Kasumi-1 (cell line): Measurements from ENCODE around the gene IQSEC1.

Source experiments
- DNase-seq, 2 experiments: peaks; one replicate each; lab custom pipeline; 2025; lab: John Stamatoyannopoulos, UW

IQSEC1 gene

DNA sequence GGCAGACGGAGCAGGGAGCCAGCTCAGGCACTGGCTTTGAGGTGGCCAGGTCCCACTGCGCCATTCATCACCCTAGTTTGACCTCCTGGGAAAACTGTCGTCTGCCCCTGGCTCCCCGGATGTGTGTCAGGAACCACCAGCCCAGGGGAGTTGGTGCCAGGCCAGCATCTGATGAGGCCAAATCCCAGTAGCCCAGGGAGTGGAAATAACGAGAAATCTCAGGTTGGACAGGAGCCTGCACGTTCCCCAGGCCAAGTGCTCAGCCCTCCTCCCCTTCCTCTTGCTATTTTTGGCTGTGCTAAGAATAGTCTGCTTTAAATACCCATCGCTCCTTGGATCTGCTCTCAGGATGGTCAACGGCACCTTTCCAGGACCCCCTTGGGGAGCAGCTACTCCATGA, 138.8 kb downstream of the IQSEC1 start:
- DNase-seq: no peak

DNA sequence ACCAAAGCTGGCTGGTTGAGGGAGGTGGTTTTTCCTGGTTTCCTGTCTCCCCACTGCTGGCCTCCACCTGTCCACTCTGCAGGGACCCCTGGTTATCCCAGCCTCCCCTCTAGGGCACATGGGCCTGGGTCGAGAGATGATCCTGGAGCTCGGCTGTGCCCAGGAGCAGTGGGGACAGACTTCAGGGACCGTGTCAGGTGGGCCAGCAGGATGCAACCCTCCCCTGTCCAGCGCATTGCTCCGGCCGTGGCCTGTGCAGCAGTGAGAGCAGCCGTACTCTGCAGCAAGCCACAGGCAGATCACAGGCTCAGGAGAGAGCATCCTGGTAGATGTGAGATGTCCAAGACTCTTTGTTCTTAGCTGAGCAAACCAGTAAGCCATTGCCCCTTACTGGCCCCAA, 139.3 kb downstream of the IQSEC1 start:
- no peak for DNase-seq

DNA sequence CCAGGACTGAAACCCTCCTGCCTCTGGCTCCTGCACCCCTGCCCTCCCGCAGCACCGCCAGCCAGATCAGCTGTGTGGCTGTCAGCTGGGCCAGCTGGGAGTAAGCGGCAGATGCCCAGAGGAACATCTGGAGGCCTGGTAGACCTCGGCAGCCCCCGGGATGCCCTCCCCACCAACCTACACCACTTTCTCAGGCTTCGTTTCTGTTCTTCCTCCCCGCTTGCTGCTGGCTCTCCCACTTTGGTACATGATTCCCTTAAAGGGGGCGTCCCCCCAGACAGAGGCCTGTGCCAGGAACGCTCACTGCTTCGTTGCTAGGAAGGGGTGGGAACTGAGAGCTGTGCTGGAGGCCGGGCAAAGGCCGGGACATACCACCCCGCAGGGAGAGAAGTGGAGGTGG, 140.5 kb downstream of the IQSEC1 start:
- no peak for DNase-seq

DNA sequence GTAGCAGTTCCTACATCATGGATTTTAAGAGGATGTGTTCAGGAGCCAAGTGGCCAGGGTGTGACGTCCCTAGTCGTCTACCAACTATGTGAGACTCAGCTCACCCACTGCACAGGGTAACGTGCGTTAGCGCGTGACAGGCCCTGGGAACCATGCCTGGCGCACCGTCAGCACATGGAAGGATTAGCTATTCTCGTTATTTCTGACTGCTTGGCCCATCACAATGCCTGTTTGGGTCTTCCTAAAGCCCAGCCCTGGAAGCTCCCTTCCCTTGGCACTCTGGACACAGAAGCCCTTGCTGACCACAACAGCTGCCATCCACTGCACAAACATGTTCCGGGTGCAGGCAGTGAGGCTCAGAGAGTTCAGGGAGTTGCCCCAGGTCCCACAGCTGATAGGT, 140.9 kb downstream of the IQSEC1 start:
- DNase-seq: no peak

DNA sequence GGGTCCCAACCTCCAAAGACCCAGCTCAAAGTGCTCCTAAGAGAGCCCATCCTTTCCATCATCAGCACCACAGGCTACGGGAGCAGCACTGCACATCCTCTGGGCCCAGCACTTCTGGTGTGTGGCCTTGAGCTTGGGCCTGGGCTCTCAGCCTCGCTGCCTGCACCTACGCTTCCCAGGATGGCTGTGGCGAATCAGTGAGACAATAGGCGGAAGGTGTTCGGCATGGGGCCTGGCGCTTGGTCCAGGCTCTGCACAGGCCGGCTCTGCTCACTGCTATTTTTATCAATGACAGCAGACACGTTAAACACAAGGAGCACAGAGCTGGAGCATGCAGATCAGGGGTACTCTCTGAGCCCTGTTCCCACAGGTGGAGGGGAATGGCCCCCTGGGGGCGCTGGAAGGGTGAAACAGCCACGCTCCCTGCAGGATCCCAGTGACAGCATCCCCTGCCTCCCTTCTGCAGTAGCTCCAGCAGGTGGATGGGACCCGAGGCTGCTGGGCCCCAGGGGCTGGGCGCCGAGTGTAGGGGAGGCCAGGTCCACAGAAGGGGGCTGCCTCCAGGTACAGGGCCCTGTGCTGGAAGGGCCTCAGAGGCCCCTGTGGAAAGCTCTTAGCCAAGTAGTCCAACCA, 141.8 kb downstream of the IQSEC1 start:
- DNase-seq: no peak

DNA sequence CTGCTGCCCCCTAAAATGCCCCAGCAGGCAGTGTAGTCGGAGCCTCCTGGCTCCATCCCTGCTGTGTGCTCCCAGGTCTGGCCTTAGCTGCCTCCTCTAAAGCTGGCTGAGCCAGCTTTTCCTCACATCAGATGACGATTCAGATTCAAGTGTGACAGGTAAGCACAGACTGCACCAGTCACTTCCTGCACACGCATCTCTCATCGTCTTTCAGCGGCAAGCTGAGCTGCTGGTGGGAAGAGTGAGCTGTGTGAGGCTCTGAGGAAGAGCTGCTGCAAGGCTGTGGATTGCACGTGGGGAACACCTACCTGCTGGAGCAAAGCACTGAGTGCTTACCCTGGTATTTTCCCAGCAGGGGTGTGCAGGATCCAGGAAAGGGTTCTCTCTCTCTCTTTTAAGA, 143.4 kb downstream of the IQSEC1 start:
- DNase-seq: no peak

DNA sequence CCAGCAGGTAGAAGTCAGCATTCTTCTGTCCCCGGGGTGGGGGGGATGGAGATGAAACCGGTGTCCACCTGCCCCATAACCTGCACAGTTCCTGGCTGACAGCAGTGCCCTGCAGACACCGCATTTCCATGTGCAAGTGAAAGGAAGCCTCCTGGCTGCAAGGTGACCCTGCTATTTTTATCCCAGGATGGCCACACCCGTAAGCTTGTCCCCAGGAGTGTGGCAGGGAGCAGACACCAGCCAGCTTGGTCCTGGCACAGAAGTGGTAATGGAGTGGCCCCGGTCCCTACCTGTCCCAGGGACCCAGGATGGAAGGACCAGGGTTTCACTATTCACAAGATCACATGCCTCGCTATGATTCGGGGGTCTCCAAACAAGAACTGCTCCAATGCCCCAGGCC, 146.6 kb downstream of the IQSEC1 start:
- DNase-seq: no peak

DNA sequence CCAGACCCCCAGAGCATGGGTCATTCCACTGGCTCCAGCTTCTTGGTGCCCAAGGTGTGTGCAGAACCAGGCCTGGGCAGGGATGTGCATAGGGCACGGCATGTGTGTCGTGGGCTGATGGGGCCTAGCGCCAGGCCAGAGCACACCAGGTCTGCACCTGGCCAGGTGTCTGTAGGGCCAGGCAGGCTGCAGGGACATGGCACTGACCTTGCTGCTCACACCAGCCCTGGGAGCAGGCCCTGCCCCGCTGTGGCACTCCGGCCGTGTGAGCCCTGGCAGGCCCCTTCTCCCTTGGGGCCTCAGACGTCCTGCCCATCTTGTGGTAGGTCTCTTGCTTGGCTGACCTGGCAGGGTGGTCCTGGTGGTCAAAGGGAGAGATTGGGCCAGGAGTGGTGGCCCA, 147.6 kb downstream of the IQSEC1 start:
- DNase-seq: no peak

DNA sequence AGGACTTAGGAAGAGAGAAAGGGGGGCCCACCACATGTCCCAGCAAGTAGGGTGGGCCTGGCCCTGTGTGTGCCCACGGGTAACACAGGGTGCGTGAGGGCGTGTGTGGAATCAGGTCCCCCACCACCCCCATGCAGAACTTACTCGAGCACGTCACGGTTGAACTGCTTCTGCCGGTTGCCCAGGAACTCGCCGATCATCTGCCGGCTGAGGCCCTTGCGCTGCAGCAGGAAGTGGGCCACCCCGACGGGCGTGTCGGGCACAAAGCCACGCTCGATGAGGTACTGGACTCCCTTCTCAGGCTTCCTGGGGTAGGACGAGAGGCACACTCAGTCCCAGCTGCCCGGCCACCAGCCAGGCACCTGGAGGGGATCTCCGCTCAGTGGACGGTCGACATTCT, 148.8 kb downstream of the IQSEC1 start:
- DNase-seq: no peak

DNA sequence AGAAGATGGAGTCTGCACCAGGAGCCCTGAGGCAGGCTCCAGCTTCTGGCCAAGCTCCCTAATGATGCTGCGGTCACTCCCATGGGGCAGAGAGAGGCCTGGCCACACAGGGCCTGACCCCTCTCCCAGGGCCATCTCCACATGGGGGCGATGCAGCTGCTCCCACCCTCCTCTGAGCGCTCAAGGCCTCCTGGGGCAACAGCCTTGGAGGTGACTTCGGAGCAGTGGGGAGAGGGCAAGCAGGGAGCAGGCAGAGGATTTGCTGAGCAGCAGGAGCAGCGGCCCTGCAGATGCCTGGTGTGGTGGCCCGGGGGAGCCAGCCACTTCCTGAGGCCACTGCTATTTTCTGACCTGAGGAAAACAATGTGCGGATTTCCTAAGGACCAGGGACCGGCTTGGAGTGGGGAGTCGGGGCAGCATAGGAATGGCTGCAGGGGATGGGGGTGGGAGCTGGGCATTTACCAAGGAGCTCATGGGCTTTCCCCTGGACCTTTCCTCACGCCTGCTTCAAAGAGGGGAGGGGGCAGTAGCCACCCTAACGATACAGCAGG, 150.3 kb downstream of the IQSEC1 start:
- DNase-seq: no peak

DNA sequence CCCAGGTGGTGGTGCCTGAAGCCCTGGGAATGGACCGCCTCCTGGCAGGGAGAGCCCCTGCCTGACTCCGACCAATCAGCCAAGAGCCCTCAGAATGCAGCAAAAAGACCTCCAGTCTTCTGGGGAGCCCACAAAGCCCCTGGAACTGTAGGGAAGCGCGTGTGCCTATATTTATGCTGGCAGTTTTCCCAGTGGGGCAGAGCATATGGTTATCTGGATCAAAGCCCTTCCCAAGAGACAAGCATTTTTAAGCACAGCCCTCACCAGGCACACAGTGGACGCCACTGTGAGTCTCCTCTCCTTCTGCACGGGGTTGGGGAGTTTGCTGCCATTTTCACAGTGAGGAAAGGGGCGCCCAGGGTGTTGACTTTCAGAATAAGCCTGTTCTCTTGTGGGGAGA, 150.9 kb downstream of the IQSEC1 start:
- DNase-seq: no peak

DNA sequence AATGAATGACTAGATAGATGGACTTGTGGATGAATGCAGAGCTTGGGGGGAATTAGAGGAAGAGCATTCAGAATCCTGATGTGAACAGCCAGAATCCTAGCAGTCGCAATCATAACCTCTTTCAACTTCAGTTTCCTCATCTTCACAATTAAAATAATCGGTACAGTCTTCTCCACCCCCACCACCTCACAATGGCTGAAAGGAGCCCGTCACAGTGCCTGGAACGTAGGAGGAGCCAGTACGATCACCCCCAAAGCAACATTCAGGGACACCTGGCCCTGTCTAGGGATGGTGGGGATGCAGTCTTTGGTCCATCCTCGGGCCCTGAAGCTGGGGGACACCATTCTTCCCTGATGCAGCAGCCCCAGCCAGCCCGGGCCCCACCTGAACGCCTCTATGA, 151.5 kb downstream of the IQSEC1 start:
- DNase-seq: no peak

DNA sequence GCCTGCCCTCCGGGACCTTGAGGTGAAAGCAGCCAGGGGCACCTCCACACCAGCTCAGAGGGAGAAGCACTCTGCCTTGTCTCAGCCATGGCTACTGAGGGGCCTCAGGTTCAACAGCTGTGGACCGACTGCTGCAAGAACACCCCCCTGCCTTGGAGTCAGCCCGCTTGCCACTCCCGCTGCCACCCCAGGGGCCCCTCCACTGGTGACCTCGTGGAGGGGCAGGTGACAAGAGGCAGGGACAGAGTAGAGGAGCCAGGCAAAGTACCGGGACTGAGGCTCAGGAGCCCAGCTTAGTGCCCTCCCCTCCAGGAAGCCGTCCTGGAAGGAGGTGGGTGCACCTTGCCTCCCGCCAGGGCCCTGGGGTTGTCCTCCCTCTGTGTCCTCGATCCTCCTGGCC, 152.3 kb downstream of the IQSEC1 start:
- DNase-seq: no peak

DNA sequence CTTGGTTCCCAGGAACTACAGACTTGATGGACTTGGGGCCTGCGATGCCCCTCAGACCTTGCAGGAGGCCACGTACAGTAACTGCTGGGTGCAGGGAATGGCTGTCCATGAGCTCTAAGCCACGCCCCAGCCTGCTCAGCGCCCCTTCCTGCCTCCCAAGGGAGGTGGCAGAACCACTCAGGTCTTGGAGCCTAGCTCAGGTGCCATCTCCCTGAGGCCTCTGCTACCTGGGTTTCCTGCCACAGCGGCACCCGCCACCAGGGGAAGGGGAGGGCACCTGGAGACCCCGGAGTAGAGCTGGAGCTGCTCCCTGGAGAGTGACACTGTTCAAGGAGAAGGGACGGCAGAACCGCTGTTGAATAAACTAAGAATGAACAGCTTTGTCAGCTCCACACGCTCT, 154.0 kb downstream of the IQSEC1 start:
- no peak for DNase-seq

DNA sequence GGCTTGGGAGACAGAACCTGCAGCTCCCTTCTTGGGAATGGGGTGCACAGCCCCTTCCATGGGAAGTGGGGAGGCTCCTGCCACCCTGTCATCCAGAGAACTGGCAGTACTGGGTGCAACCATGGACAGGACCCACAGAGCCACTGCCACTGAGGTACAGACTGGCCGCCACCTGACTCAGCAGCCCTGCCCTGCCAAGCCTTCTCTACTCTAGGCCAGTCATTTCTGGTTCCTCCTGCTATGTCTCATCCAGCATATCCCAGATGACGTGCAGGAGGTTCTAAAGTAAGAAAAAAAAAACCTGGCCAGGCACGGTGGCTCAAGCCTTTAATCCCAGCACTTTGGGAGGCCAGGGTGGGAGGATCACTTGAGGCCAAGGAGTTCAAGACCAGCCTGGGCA, 155.0 kb downstream of the IQSEC1 start:
- DNase-seq: no peak

DNA sequence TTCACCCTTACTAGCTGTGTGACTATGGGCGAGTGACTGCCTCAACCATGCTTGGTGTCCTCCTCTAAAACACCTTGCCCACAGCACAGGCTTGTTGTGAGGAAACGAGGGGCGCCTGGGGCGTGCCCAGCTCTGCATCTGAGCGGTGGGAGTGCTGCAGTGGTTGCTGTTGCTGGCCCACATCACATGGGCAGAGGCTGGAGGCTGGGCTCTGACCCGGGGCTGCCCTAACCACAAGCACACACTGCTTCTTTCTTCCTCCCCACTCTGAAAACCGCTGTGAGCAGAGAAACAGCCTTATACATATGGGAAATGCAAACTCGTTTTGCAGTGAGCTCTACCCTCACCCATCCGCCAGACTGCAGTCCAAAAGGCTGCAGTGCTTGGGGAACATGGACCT, 157.1 kb downstream of the IQSEC1 start:
- DNase-seq: peak; percentile 25

DNA sequence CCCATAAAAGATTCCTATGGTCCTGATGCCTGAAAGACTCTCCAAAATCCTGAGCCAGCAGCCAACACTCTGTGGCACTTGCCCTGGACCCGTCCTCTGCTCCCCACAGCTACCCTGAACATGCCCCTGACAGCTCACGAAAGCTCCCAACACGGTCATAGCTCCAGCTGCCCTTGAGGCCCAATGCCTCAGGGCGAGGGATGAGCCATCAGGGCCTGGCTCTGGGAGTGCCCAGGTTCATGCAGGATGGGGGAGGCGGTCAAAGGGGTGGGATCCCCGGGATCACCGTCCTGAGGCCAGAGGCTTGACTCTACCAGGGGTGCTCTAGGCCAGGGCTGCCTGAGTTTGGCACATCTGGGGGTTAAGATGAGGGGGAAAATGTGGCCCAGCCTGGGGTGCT, 159.1 kb downstream of the IQSEC1 start:
- no peak for DNase-seq

DNA sequence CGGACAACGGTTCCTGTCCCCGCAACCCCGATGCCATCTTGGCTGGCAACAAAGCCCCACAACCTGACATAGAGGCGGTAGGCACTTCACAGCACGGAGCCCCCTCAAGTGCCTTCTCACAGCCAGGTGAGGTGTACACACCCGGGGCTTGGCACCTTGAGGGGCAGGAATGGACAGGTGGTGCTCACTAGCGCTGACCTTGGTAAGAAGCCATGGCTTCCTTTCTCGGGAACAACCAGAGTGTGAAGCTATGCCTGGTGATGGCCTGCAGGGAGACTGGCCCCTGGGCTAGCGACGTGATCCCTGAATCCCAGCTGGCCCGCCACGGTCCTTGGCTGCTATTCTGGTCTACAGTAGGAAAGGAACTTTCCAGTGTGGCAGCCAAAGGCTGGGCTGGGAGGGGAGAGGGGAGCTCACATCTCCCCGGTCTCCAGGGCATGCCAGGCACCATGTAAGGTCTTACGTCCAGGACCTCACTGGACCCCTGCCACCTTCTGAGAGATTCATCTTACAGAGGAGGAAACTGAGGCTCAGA, 161.3 kb downstream of the IQSEC1 start:
- DNase-seq: no peak

DNA sequence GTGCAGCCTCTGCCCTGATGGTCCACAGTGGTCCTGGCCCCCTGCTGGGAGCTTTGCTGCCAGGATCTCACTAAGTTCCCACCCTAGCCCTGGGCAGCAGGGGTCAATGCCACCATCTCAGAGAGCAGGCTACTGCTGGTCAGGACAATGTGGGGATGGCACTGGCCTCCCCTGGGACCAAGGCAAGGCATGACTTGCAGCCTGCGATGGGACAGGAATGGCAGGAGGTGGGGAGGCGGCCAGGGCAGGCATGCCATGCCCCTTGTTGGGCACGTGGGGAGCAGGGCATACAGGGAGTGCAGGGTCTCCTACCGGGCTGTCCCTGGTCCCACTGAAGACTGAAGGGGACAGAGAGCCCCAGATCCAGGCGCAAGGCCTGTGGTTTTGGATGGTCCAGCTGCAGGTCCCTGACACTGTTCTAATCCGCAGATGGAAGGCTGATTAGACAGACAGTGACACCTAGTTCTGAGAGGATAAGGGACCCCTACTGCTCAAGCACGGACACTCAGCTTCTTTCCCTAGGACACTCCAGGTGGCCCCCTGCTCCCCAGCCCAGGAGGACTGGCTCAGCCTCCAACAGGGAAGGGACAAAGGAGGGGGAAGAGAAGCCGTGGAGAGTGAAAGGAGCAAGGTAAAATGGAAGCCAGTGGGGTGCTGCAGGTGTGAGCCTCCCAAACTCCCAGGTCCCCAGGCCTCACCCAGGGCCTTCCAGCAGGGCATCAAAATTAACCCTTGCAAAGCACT, 162.7 kb downstream of the IQSEC1 start:
- no peak for DNase-seq

DNA sequence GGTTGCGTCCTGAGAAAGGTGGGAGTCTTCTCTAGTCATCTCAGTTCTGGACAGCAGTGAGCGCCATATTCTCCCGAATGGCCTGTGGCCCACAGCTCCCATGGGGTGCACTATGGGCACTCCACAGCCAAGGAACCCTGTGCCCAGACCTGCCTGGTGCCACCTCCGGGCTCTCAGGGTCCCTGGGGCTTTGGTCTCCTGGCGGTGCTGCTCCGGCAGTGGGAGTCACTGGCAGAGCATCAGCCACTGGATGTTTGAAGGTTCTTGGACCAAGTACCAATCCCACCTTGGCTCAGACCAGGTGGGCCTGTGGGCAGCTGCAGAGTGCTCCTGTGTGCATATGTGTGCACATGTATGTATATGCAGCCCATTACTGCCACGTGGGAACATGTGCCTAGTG, 163.5 kb downstream of the IQSEC1 start:
- no peak for DNase-seq

DNA sequence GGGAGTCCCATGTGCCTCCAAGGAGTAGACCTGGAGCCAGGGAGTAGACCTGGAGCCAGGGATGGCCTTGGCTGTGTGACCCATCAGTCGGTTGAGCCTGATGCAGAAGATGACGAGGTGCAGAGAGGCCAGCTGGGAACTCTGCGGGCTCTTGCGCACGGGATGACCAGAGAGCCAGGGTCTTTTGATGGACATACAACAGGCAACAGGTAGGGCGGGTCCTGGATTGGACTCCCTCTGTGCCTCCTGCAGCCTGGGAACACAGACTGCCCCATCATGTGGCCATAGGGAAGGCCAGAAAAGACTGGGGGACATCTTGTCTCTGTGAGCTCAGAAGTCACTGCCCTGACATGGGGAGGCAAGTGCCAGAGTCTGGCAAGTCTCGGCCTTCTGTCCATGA, 164.4 kb downstream of the IQSEC1 start:
- no peak for DNase-seq

DNA sequence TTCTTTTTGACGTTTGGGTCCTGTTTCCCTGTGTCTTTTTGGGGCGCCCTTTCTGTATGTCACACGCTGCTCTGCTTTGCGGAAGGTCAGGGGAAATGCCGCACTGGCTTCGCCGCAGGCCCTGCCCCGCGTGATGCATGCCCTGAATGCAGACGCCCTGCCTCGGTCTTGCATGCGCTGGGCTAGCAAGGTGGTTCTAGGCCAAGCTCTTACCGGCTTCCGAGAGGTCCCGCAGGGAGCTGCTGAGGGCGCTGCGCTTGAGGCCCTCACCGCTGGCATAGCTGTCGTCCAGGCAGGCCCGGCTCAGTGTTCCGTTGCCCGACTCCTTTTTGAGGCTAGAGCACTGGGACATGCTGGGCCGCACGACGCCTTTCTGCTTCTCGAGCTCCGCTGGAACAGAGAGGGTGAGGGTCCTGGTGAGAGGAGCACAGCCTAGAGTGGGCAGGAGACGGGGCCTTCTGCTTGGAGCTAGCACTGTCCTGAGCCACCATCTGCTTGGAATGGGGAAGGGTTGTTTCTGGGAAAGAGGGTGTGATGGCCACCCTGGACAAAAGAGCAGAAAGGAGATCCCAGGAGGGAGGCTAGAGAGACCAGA, 165.0 kb downstream of the IQSEC1 start:
- DNase-seq: no peak

DNA sequence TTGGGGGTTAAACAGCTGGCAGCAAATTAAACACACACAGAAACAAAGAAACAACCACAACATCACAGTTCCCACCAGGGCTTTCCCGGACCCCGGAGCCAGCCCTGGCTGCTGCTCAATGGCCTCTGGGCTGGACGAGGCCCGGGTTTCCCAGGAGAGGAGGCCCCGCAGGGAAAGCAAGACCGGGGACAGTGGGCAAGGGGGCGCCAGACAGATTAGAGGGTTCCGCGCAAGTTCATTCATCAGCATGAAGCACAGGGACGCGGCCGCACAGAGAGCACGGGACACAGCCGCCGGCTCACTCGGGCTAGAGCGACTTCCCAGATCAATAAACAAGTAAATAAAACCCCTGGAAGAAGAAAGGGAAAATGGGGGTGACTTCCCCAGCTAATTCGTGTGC, 165.5 kb downstream of the IQSEC1 start:
- DNase-seq: no peak
